HPDE6-E6E7 (cell line): Measurements from ENCODE around the gene DROSHA.
"Not testable (repeated sequence)": the region's sequence is repeated elsewhere in the genome, so short reads cannot be mapped to it uniquely, and the experiment has no call there.

Experiments used
- DNase-seq: peaks from one replicate; pipeline ENCODE4 v3.0.0; 2011; ENCODE audit warnings: missing footprints; ENCODE audit errors: extremely low spot score

DROSHA gene

GRCh38 chr5:31381299-31381698, 150.6 kb downstream of the DROSHA start:
- no peak for DNase-seq

- DNase-seq: no peak
Observed at GRCh38 chr5:31380049-31380448, 151.8 kb downstream of the DROSHA start.

GRCh38 chr5:31378838-31379237, 153.1 kb downstream of the DROSHA start:
- DNase-seq: no peak

GRCh38 chr5:31378136-31378535, 153.8 kb downstream of the DROSHA start:
- no peak for DNase-seq

- no peak for DNase-seq
Observed at GRCh38 chr5:31377274-31377946, 154.5 kb downstream of the DROSHA start.

GRCh38 chr5:31375999-31376720, 155.7 kb downstream of the DROSHA start:
- no peak for DNase-seq

- no peak for DNase-seq
Observed at GRCh38 chr5:31372124-31372523, 159.8 kb downstream of the DROSHA start.

- no peak for DNase-seq
Observed at GRCh38 chr5:31366941-31367340, 165.0 kb downstream of the DROSHA start.

- DNase-seq: no peak
Observed at GRCh38 chr5:31365776-31366175, 166.1 kb downstream of the DROSHA start.

GRCh38 chr5:31364881-31365636, 166.8 kb downstream of the DROSHA start:
- no peak for DNase-seq

GRCh38 chr5:31362931-31363568, 168.8 kb downstream of the DROSHA start:
- no peak for DNase-seq

GRCh38 chr5:31362529-31362900, 169.4 kb downstream of the DROSHA start:
- no peak for DNase-seq

- DNase-seq: not testable (repeated sequence)
Observed at GRCh38 chr5:31361704-31362528, 170.0 kb downstream of the DROSHA start.

GRCh38 chr5:31361234-31361633, 170.7 kb downstream of the DROSHA start:
- no peak for DNase-seq

GRCh38 chr5:31359839-31360238, 172.1 kb downstream of the DROSHA start:
- DNase-seq: no peak

- no peak for DNase-seq
Observed at GRCh38 chr5:31357038-31357437, 174.9 kb downstream of the DROSHA start.

GRCh38 chr5:31355337-31355736, 176.6 kb downstream of the DROSHA start:
- no peak for DNase-seq
